OCI-LY3 (cell line): Measurements from ENCODE around the gene RELL1.

ENCODE experiments used
- H2AFZ ChIP-seq: fragments of 200-600, 300-600 bp; shearing (Covaris generic); 2 replicates; pipeline ENCODE4 v1.6.0; 2014; ENCODE audit warnings: antibody characterized with exemption, low read depth, low read length
- H3K27ac ChIP-seq: fragments of 200-600, 300-600 bp; sonication (generic); 2 replicates; pipeline ENCODE4 v1.5.1; 2014; ENCODE audit warnings: mild to moderate bottlenecking, low read length, moderate library complexity, mixed read lengths
- H3K27me3 ChIP-seq: fragments of 200-600, 300-600 bp; sonication (generic); 2 replicates; pipeline ENCODE4 v1.6.1; 2014; ENCODE audit warnings: low read depth, low read length, mixed read lengths
- H3K36me3 ChIP-seq: fragments of 200-600, 300-600 bp; sonication (generic); replicated peaks from 2 replicates; pipeline ENCODE3; 2014; ENCODE audit warnings: low read depth, low read length, mixed read lengths
- H3K4me1 ChIP-seq: fragments of 300-600, 200-600 bp; sonication (generic); 2 replicates; pipeline ENCODE4 v1.6.1; 2014; ENCODE audit warnings: low read length, mixed read lengths
- H3K4me2 ChIP-seq: fragments of 200-600, 300-600 bp; sonication (generic); 2 replicates; pipeline ENCODE4 v1.6.1; 2014; ENCODE audit warnings: low read length, mixed read lengths
- H3K4me3 ChIP-seq: fragments of 300-600, 200-600 bp; sonication (generic); 2 replicates; pipeline ENCODE4 v1.5.1; 2014; ENCODE audit warnings: antibody characterized with exemption, mild to moderate bottlenecking, low read length, moderate library complexity
- H3K79me2 ChIP-seq: fragments of 300-600, 200-600 bp; shearing (Covaris generic); 2 replicates; pipeline ENCODE4 v1.6.1; 2014; ENCODE audit warnings: mild to moderate bottlenecking, low read length, mixed read lengths
- H3K9ac ChIP-seq: fragments of 300-600, 200-600 bp; shearing (Covaris generic); 2 replicates; pipeline ENCODE4 v1.6.0; 2014; ENCODE audit warnings: mild to moderate bottlenecking, low read length, moderate library complexity
- H3K9me3 ChIP-seq: fragments of 200-600, 300-600 bp; shearing (Covaris generic); 2 replicates; pipeline ENCODE4 v1.6.1; 2014; ENCODE audit warnings: low read length, mixed read lengths; ENCODE audit not compliant: insufficient read depth
- H4K20me1 ChIP-seq: fragments of 200-600, 300-600 bp; sonication (generic); 2 replicates; pipeline ENCODE4 v1.6.1; 2016; ENCODE audit warnings: low read length, mixed read lengths; ENCODE audit not compliant: insufficient read depth
- CTCF ChIP-seq: fragments of 200-600, 300-600 bp; sonication (generic); IDR thresholded peaks from 2 replicates; pipeline ENCODE4 v1.5.1; 2014; ENCODE audit warnings: antibody characterized with exemption, low read length, low read depth
- EZH2phosphoT487 ChIP-seq: fragments of 200-600 bp; shearing (Covaris generic); IDR thresholded peaks from 2 replicates; pipeline ENCODE4 v1.6.1; 2018; ENCODE audit warnings: antibody characterized with exemption, mixed run types, low read depth

RELL1 gene

GRCh38 chr4:37732526-37733186 is 46.5 kb upstream of the RELL1 start:
- Histone ChIP-seq H3K36me3 (no peaks in the 10 kb centered on the region), H2AFZ (no peak overlapping the region), H3K9ac (no peak overlapping the region), H4K20me1 (no peaks in the 10 kb centered on the region), H3K4me3 (no peak overlapping the region), H3K9me3 (no peaks in the 10 kb centered on the region), H3K79me2 (no peaks in the 10 kb centered on the region), H3K4me2 (no peak overlapping the region), H3K4me1 (peaks cover 12% of the 10 kb centered on the region), H3K27me3 (0 out of 2 replicates have a peak, but pooled peaks cover 4% of the 10 kb centered on the region), H3K27ac (no peak overlapping the region)
- TF ChIP-seq CTCF (no peak), EZH2phosphoT487 (no peak)

- TF ChIP-seq CTCF, result no peak
- no peak for TF ChIP-seq EZH2phosphoT487
- no peaks in the 10 kb centered on the region for H3K36me3 ChIP-seq
- peaks cover 12% of the 10 kb centered on the region for H3K4me1 ChIP-seq
- H3K4me2 ChIP-seq, result no peak overlapping the region
- H3K27me3 ChIP-seq, result peaks cover 8% of the 10 kb centered on the region
- H3K79me2 ChIP-seq, result no peaks in the 10 kb centered on the region
- no peaks in the 10 kb centered on the region for H3K9me3 ChIP-seq
- no peaks in the 10 kb centered on the region for H4K20me1 ChIP-seq
- H2AFZ ChIP-seq, result no peak overlapping the region
- no peak overlapping the region for H3K4me3 ChIP-seq
- H3K9ac ChIP-seq, result no peak overlapping the region
- H3K27ac ChIP-seq, result no peak overlapping the region
Measured at GRCh38 chr4:37729649-37730004, 43.5 kb upstream of the RELL1 start.

- no peak overlapping the region for H2AFZ ChIP-seq
- no peaks in the 10 kb centered on the region for H3K36me3 ChIP-seq
- no peak overlapping the region for H3K4me3 ChIP-seq
- H3K4me1 ChIP-seq, result peaks cover 11% of the 10 kb centered on the region
- H3K9ac ChIP-seq, result no peak overlapping the region
- H3K27ac ChIP-seq, result no peak overlapping the region
- no peak overlapping the region for H3K4me2 ChIP-seq
- TF ChIP-seq EZH2phosphoT487 (no peak), CTCF (no peak)
- no peaks in the 10 kb centered on the region for H4K20me1 ChIP-seq
- no peaks in the 10 kb centered on the region for H3K9me3 ChIP-seq
- H3K27me3 ChIP-seq, result peaks cover 8% of the 10 kb centered on the region
- H3K79me2 ChIP-seq, result no peaks in the 10 kb centered on the region
Measured at GRCh38 chr4:37728064-37728463, 41.9 kb upstream of the RELL1 start.

GRCh38 chr4:37727635-37728034 is 41.5 kb upstream of the RELL1 start:
- no peaks in the 10 kb centered on the region for H3K36me3 ChIP-seq
- H3K9me3 ChIP-seq, result no peaks in the 10 kb centered on the region
- H3K27ac ChIP-seq, result no peak overlapping the region
- no peak overlapping the region for H3K9ac ChIP-seq
- peaks cover 8% of the 10 kb centered on the region for H3K27me3 ChIP-seq
- H3K4me1 ChIP-seq, result peaks cover 6% of the 10 kb centered on the region
- H3K4me3 ChIP-seq, result no peak overlapping the region
- no peaks in the 10 kb centered on the region for H4K20me1 ChIP-seq
- no peak for TF ChIP-seq CTCF
- TF ChIP-seq EZH2phosphoT487, result no peak
- H2AFZ ChIP-seq, result no peak overlapping the region
- H3K4me2 ChIP-seq, result no peak overlapping the region
- H3K79me2 ChIP-seq, result no peaks in the 10 kb centered on the region
